Stomach (tissue), 9 donors: Measurements from ENCODE around the gene LCN2. TPM values are rescaled to one million over a fixed set of nuclear protein-coding genes. Genes with fewer than 3 reads are reported as not detected.

ENCODE experiments used
- DNase-seq, 2 donors: peaks; one replicate each; pipeline versions ENCODE4 v3.0.0 to v3.0.0-alpha.2; 2013 to 2019
- H3K27ac ChIP-seq, 5 donors: fragments of 200-600 bp in 4 of 5; sonication (generic) in 4 of 5; one replicate each; pipeline ENCODE4 v1.5.1; 2013 to 2019; ENCODE audit warnings: mild to moderate bottlenecking in 1 of 5, moderate library complexity in 1 of 5
- H3K27me3 ChIP-seq, 3 donors: fragments of 200-600 bp; sonication (generic); one replicate each; pipeline ENCODE4 v1.5.1; 2017 to 2019; ENCODE audit warnings: mixed run types in 1 of 3
- H3K36me3 ChIP-seq, 4 donors: fragments of 200-600 bp; sonication (generic); 1 replicate in 3 of 4; 2 replicates in 1 of 4; pipeline ENCODE4 v1.5.1; 2016 to 2019
- H3K4me1 ChIP-seq, 4 donors: fragments of 200-600 bp; sonication (generic); one replicate each; pipeline ENCODE4 v1.5.1; 2016 to 2019
- H3K4me3 ChIP-seq, 4 donors: fragments of 200-600 bp; sonication (generic) in 3 of 4; one replicate each; pipeline ENCODE4 v1.5.1; 2016 to 2019; ENCODE audit warnings: mild to moderate bottlenecking in 1 of 4
- H3K9me3 ChIP-seq, 4 donors: fragments of 200-600 bp; sonication (generic); one replicate each; pipeline ENCODE4 v1.5.1; 2016 to 2019
- EP300 ChIP-seq: sonication (generic); formaldehyde crosslinking; IDR thresholded peaks from one replicate; pipeline ENCODE4 v1.6.1; 2017; ENCODE audit warnings: antibody characterized with exemption
- POLR2A ChIP-seq, 4 donors: fragments of 450-650 bp; IDR thresholded peaks; one replicate each; pipeline ENCODE4 v1.6.1; 2016; ENCODE audit warnings: antibody characterized with exemption in 4 of 4, control low read depth in 2 of 4, mild to moderate bottlenecking in 1 of 4, moderate library complexity in 1 of 4
- POLR2AphosphoS5 ChIP-seq, 3 donors: sonication (generic); formaldehyde crosslinking; IDR thresholded peaks; one replicate each; pipeline ENCODE4 v1.6.1; 2016; ENCODE audit warnings: antibody characterized with exemption in 3 of 3
- WGBS, 5 donors: extraction: QIAGEN DNeasy Blood & Tissue Kit in 3 of 5; methylation state at CpG; one replicate each; pipeline versions ENCODE4 v1.1.5 to v1.1.7; 2013 to 2018; 5-methylcytosine and 5-hydroxymethylcytosine counted together
- intact Hi-C: fragments of 100-400 bp; cut with DNase I; formaldehyde crosslinking; loops from one replicate; pipeline ENCODE4 v1.15.1; 2023; ENCODE audit warnings: low total_unique reads
- polyA plus RNA-seq, 3 donors: library from polyadenylated mRNA; stranded (reverse); fragments of 200-250 nt; gene quantifications; one replicate each; pipeline ENCODE4 v1.2.3, GENCODE V29; 2013
- total RNA-seq, 5 donors: library from RNA; depleted of rRNA; stranded (reverse); fragments of >200 nt; gene quantifications; one replicate each; pipeline versions ENCODE4 v1.1.0 to v1.2.3, GENCODE V29; 2014 to 2016
- TF ChIP-seq, protein P1 (sequence below), 7 experiments: fragments of 450-650 bp in 4 of 7; fragments of 200-600 bp in 3 of 7; sonication (generic) in 3 of 7; IDR thresholded peaks; one replicate each; pipeline ENCODE4 v1.5.1; 2016 to 2019; ENCODE audit warnings: antibody characterized with exemption in 7 of 7, control low read depth in 2 of 7, mild to moderate bottlenecking in 1 of 7
- donor health status: healthy with polysubstance abuse.
- donor health status: Bipolar disorder and iron deficiency.
- donor health status: healthy.

The LCN2 gene
- total and polyA plus RNA-seq, 8 donors = 10.8 to 922 (median 383) TPM; not detected in 1

DNA sequence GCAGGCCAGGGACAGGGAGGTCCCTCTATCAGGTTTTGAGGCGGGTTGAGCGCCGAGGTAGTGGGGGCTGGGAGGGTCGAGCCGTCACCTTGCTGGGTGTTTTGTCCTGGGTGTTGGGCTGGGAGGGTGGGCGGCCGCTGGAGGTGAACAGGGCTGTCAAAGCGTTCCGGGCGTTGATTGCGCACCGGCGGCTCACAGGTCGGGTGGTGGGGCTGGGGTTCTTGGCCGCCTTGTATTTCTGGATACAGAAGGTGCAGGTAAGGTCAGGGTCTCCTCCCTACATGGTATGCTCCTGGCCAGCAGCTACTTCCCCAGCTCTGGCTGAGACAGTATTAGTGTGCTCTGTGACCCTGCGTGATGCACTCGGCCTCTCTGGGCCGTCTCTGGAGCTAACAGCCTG is 16.9 kb downstream of the LCN2 start:
- intact Hi-C loops = no loop called here
- Histone ChIP-seq H3K9me3 (no peaks in the 10 kb centered on the region), H3K36me3 (peaks cover 62 to 93% (median 89%) of the 10 kb centered on the region in 4 donors), H3K27me3 (no peaks in the 10 kb centered on the region), H3K4me3 (no peak overlapping the region), H3K27ac (no peak overlapping the region), H3K4me1 (peaks cover 0 to 11% (median 5%) of the 10 kb centered on the region in 4 donors)
- 94 to 97% (median 95%) methylated on average over 15 to 18 of the region's 18 CpGs for WGBS, 5 donors
- DNase-seq = no peak
- no peak for TF ChIP-seq POLR2A (IDR thresholded peaks at IDR 0.05)

DNA sequence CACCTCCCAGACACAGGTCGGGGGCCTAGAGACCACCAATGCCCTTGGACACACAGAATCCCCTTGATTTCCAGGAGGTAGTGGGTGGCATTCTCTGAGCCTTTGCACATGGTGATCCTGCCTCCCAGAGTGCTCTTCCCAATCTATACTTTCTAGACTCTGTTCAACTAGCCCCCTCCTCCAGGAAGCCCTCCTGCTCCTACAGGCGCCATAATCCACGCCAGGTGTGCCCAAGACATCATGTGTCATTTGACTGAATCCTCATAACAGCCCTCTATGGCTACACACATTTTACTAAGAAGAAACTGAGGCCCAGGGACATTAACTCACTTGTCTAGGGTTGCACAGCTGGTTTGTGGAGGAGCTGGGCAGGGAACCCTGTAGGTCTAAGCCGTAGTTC is 18.0 kb downstream of the LCN2 start:
- Histone ChIP-seq H3K27ac (no peak overlapping the region), H3K36me3 (peaks cover 62 to 100% (median 90%) of the 10 kb centered on the region in 4 donors), H3K27me3 (no peaks in the 10 kb centered on the region), H3K9me3 (no peaks in the 10 kb centered on the region), H3K4me3 (no peak overlapping the region), H3K4me1 (peaks cover 0 to 3% (median 1%) of the 10 kb centered on the region in 4 donors)
- intact Hi-C loops = no loop called here
- WGBS, 5 donors = 93 to 97% (median 96%) methylated on average over 4 of the region's 4 CpGs
- DNase-seq = no peak
- TF ChIP-seq, protein P1, sequence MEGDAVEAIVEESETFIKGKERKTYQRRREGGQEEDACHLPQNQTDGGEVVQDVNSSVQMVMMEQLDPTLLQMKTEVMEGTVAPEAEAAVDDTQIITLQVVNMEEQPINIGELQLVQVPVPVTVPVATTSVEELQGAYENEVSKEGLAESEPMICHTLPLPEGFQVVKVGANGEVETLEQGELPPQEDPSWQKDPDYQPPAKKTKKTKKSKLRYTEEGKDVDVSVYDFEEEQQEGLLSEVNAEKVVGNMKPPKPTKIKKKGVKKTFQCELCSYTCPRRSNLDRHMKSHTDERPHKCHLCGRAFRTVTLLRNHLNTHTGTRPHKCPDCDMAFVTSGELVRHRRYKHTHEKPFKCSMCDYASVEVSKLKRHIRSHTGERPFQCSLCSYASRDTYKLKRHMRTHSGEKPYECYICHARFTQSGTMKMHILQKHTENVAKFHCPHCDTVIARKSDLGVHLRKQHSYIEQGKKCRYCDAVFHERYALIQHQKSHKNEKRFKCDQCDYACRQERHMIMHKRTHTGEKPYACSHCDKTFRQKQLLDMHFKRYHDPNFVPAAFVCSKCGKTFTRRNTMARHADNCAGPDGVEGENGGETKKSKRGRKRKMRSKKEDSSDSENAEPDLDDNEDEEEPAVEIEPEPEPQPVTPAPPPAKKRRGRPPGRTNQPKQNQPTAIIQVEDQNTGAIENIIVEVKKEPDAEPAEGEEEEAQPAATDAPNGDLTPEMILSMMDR (IDR thresholded peaks at IDR 0.05) = no peak
- TF ChIP-seq EP300 (no peak), POLR2A (IDR thresholded peaks at IDR 0.05) (no peak), POLR2AphosphoS5 (IDR thresholded peaks at IDR 0.05) (no peak)

DNA sequence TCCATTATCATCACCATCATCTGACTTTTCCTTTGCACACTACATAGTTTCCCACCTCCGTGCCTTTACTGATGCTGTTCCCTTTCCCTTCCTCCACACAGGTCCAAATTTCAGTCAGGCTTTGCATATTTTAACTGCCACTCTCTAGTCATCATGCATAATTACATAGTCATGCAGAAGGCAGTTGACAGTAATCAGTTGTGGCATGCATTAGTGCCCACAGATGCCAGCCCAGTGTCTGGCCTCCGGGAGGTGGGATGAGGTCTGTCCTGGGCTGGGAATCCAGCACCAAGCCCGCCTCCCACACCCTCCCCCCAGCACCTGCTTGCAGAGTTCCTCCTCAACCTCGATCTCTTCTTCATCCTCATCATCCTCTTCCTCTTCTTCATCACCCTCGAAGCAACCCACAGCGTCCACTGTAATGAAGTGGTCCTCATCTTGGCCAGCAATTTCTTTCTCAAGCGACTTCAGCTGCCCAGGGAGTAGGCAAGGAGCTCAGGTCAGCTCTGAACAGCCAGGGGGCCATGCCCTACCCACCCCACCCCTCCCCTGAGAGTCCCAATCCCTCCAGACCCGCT is 19.6 kb downstream of the LCN2 start:
- intact Hi-C loops = no loop called here

DNA sequence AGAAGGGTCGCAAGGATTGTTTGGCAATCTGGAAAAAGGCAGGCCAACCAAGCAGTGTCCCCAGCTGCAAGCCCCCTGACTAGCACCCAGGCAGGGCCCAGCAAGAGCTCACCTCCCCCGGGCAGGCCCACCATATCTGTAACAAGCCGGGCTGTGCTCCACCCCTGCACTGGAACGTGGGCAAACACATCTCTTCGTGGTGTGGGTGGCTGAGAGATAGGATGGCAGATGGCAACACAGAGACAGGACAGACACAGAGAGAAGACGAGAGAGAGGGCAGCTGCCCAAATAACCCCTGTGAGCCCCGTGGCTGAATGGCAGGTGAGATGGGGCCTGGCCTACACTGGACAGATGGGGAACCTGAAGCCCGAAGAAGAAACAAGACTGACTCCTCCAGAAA is 20.2 kb downstream of the LCN2 start:
- Histone ChIP-seq H3K36me3 (peaks cover 49 to 99% (median 81%) of the 10 kb centered on the region in 4 donors), H3K9me3 (no peaks in the 10 kb centered on the region), H3K27ac (no peak overlapping the region), H3K27me3 (no peaks in the 10 kb centered on the region), H3K4me3 (no peak overlapping the region), H3K4me1 (no peaks in the 10 kb centered on the region)
- DNase-seq = no peak
- no peak for TF ChIP-seq POLR2A (IDR thresholded peaks at IDR 0.05)
- TF ChIP-seq, protein P1 (IDR thresholded peaks at IDR 0.05) = no peak
- TF ChIP-seq EP300 = no peak
- no peak for TF ChIP-seq POLR2AphosphoS5 (IDR thresholded peaks at IDR 0.05)
- intact Hi-C loops = no loop called here
- 80 to 89% (median 85%) methylated on average over 6 to 8 of the region's 8 CpGs for WGBS, 5 donors

More for the DNA sequence above, 19.6 kb downstream of the LCN2 start:
- Histone ChIP-seq H3K4me1 (no peaks in the 10 kb centered on the region), H3K27ac (no peak overlapping the region), H3K36me3 (peaks cover 54 to 99% (median 81%) of the 10 kb centered on the region in 4 donors), H3K27me3 (no peaks in the 10 kb centered on the region), H3K9me3 (no peaks in the 10 kb centered on the region), H3K4me3 (no peak overlapping the region)
- no peak for DNase-seq
- 89 to 95% (median 92%) methylated on average over 8 of the region's 8 CpGs for WGBS, 5 donors
- TF ChIP-seq EP300 = no peak
- TF ChIP-seq, protein P1 (IDR thresholded peaks at IDR 0.05) = no peak
- TF ChIP-seq POLR2A (IDR thresholded peaks at IDR 0.05) = no peak
- no peak for TF ChIP-seq POLR2AphosphoS5 (IDR thresholded peaks at IDR 0.05)

DNA sequence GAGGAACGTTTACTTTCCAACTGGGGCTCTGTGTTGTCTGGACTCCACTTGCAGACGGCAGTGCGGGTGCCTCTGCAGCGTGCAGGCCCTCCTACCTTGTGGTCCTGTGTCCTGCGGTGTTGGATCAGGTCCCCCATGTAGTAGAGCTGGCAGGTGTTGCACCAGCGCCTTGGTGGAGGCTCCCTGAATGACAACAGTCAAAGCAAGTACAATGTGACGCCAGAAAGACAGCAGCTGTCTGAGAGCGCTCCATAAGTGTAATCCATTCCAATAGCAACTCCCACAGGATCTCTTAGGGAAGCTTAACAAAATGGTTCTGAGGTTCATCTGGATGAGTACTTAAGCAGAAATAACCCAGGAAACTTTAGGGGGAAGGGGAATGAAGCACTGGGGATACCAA is 20.7 kb downstream of the LCN2 start:
- whole genome bisulfite sequencing, 5 donors = 84 to 94% (median 90%) methylated on average over 4 to 8 of the region's 8 CpGs
- Histone ChIP-seq H3K27ac (no peak overlapping the region), H3K4me3 (no peak overlapping the region), H3K36me3 (peaks cover 45 to 99% (median 81%) of the 10 kb centered on the region in 4 donors), H3K27me3 (no peaks in the 10 kb centered on the region), H3K4me1 (no peaks in the 10 kb centered on the region), H3K9me3 (no peaks in the 10 kb centered on the region)
- intact Hi-C loops = no loop called here
- DNase-seq = no peak
- TF ChIP-seq, protein P1 (IDR thresholded peaks at IDR 0.05) = no peak
- TF ChIP-seq EP300 = no peak
- TF ChIP-seq POLR2A (IDR thresholded peaks at IDR 0.05) = no peak
- no peak for TF ChIP-seq POLR2AphosphoS5 (IDR thresholded peaks at IDR 0.05)
